Measurements from ENCODE around the gene CXCL9.
"Not testable (repeated sequence)": the region's sequence is repeated elsewhere in the genome, so short reads cannot be mapped to it uniquely, and the experiment has no call there.

CXCL9 gene

DNA sequence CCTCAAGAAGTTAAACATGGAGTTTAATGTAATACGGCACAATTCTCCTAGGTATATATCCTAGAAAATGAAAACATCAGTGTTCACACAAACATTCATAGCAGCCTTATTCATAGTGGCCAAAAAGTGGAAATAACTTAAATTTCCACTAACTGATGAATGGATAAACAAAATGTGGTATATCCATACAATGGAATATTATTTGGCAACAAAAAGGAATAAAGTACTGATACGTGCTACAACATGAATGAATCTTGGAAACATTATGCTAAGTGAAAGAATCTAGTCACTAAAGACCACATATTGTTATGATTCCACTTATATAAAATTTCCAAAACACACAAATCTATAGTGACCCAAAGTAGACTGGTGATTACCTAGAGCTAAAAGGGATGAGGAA lies 31.1 kb downstream of the CXCL9 start:
- H3K4me3 ChIP-seq (ENCODE audit: low read depth, low read length): no peak overlapping the region
- TF ChIP-seq, protein P1, sequence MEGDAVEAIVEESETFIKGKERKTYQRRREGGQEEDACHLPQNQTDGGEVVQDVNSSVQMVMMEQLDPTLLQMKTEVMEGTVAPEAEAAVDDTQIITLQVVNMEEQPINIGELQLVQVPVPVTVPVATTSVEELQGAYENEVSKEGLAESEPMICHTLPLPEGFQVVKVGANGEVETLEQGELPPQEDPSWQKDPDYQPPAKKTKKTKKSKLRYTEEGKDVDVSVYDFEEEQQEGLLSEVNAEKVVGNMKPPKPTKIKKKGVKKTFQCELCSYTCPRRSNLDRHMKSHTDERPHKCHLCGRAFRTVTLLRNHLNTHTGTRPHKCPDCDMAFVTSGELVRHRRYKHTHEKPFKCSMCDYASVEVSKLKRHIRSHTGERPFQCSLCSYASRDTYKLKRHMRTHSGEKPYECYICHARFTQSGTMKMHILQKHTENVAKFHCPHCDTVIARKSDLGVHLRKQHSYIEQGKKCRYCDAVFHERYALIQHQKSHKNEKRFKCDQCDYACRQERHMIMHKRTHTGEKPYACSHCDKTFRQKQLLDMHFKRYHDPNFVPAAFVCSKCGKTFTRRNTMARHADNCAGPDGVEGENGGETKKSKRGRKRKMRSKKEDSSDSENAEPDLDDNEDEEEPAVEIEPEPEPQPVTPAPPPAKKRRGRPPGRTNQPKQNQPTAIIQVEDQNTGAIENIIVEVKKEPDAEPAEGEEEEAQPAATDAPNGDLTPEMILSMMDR (IDR thresholded peaks at IDR 0.05; ENCODE audit: low read depth, low read length): no peak

DNA sequence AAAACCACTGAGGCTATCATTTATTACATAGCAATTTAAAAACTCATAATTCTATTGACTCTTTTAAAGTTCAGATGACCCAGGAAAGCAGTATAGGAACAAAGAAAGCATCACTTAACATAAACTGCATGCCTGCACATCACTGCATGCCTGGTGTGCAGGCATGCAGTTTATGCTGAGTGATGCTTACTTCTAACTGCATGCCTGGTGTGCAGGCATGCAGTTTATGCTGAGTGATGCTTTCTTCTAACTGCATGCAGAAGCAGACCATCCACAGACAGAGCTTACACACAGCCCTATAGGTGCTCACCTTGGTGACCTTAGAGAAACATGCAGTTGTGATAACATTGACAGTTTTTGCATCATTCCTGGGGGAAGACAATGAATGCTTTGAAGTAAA lies 33.5 kb downstream of the CXCL9 start:
- TF ChIP-seq, protein P1 (IDR thresholded peaks at IDR 0.05; ENCODE audit: low read depth, low read length): no peak

DNA sequence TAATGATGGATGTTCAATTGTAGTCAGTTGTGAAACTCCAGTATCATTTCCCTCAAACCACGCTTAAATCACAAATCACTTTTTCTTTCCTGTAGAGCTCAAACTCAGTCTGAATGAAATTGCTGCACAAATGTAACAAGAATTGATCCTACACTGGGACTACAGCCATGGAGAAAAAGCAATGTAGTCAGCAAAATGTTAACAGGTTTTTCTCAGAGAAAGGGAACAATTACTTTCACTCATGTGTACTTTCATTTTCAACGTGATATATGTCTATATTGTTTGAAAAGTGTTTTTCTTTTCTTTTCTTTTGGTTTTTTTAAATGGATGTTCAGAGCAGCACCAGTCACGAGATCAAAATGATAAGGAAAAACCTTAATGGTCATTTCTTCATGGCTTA lies 39.2 kb downstream of the CXCL9 start:
- H3K4me3 ChIP-seq (ENCODE audit: low read depth, low read length): no peak overlapping the region
- TF ChIP-seq, protein P1 (IDR thresholded peaks at IDR 0.05; ENCODE audit: low read depth, low read length): no peak

More for the DNA sequence above, 33.5 kb downstream of the CXCL9 start:
- no peak overlapping the region for H3K4me3 ChIP-seq (ENCODE audit: low read depth, low read length)

DNA sequence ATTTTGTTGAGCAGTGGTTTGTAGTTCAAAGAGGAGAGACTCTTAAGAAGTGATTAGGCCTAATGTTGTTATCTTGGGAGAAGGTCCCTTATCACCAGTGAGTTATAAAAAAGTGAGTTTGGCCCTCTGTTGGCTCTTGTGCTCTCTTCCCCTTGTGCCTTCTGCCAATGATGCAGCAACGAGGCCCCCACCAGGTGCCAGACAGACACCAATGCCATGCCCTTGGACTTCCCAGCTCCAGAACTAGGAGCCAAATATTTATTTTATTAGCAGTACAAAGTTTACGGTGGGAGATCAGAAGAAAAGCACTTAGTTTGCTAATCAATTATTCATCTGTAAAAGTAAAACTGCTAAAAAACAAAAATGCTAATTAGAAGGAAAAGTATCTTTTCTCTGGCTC lies 43.8 kb downstream of the CXCL9 start:
- H3K4me3 ChIP-seq (ENCODE audit: low read depth, low read length): no peak overlapping the region
- TF ChIP-seq, protein P1 (IDR thresholded peaks at IDR 0.05; ENCODE audit: low read depth, low read length): no peak

DNA sequence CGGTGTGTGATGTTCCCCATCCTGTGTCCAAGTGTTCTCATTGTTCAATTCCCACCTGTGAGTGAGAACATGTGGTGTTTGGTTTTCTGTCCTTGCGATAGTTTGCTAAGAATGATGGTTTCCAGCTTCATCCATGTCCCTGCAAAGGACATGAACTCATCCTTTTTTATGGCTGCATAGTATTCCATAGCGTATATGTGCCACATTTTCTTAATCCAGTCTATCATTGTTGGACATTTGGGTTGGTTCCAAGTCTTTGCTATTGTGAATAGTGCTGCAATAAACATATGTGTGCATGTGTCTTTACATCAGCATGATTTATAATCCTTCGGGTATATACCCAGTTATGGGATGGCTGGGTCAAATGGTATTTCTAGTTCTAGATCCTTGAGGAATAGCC lies 45.2 kb downstream of the CXCL9 start:
- not testable (repeated sequence) for H3K4me3 ChIP-seq (ENCODE audit: low read depth, low read length)

- not testable (repeated sequence) for H3K4me3 ChIP-seq (ENCODE audit: low read depth, low read length)
Measured at GRCh38 chr4:75958546-75958945, 48.8 kb downstream of the CXCL9 start.

DNA sequence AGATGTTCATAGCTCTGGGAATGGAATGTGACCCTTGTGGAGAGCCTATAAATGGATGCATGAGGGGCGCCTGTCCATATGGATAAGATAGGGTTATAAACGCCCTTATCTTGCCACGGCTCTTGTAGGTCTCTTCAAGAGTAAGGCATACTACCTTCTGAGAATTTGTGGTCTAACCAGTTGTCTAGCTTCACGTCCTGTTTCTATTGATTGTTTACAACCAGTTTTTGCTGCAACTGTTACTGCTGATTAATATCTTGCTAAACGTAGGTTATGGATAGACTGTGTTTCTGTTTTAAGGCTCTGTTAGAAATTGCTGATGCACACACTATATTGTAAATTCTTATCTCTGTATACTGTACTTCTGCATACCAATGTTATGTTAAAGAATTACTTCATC lies 52.5 kb downstream of the CXCL9 start:
- not testable (repeated sequence) for H3K4me3 ChIP-seq (ENCODE audit: low read depth, low read length)

DNA sequence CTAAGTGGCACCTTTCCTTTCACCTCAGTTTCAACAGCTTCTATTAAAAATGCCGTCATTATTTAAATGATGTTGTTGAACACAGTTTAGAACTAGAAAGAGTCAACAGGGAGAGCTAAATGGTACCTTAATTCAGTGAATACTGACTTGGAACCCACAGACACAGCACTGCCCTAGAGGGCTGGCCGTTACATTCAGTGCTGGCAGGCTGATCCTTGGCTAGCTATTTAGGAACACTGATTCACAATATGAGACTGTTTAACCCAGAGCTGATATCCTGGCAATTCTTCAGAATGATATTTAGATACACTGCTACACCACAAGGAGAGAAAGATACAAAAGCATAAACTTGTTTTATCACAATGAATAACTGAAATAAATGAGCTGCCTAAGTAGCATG lies 53.8 kb downstream of the CXCL9 start:
- TF ChIP-seq, protein P1 (IDR thresholded peaks at IDR 0.05; ENCODE audit: low read depth, low read length): no peak
- H3K4me3 ChIP-seq (ENCODE audit: low read depth, low read length): no peak overlapping the region

All from WI38 (cell line).